ENCODE data around the gene CAMK1D.

Gene CAMK1D

GRCh38 chr10:12766223-12766622 is 416.9 kb downstream of the CAMK1D start:
- DNase-seq (ENCODE audit: low read depth in 2 of 2): no peak

GRCh38 chr10:12768156-12769100 is 419.1 kb downstream of the CAMK1D start:
- DNase-seq (ENCODE audit: low read depth in 2 of 2): no peak

GRCh38 chr10:12769323-12770044 is 420.1 kb downstream of the CAMK1D start:
- DNase-seq (ENCODE audit: low read depth in 2 of 2): no peak

GRCh38 chr10:12771981-12772760 is 422.8 kb downstream of the CAMK1D start:
- DNase-seq (ENCODE audit: low read depth in 2 of 2): no peak

- DNase-seq (ENCODE audit: low read depth in 2 of 2): no peak
Measured at GRCh38 chr10:12772797-12773587, 423.6 kb downstream of the CAMK1D start.

GRCh38 chr10:12774204-12774894 is 425.0 kb downstream of the CAMK1D start:
- DNase-seq (ENCODE audit: low read depth in 2 of 2): no peak

- no peak for DNase-seq (ENCODE audit: low read depth in 2 of 2)
Measured at GRCh38 chr10:12777840-12778585, 428.7 kb downstream of the CAMK1D start.

GRCh38 chr10:12780634-12781601 is 431.6 kb downstream of the CAMK1D start:
- no peak for DNase-seq (ENCODE audit: low read depth in 2 of 2)

- DNase-seq (ENCODE audit: low read depth in 2 of 2): no peak
Measured at GRCh38 chr10:12781976-12782375, 432.6 kb downstream of the CAMK1D start.

- DNase-seq (ENCODE audit: low read depth in 2 of 2): peak in 1 of 2 donors; percentile 10
Measured at GRCh38 chr10:12782537-12782936, 433.2 kb downstream of the CAMK1D start.

- DNase-seq (ENCODE audit: low read depth in 2 of 2): no peak
Measured at GRCh38 chr10:12783293-12783692, 433.9 kb downstream of the CAMK1D start.

- DNase-seq (ENCODE audit: low read depth in 2 of 2): no peak
Measured at GRCh38 chr10:12784646-12785045, 435.3 kb downstream of the CAMK1D start.

GRCh38 chr10:12785415-12785831 is 436.1 kb downstream of the CAMK1D start:
- DNase-seq (ENCODE audit: low read depth in 2 of 2): no peak

GRCh38 chr10:12787297-12787696 is 437.9 kb downstream of the CAMK1D start:
- DNase-seq (ENCODE audit: low read depth in 2 of 2): no peak

GRCh38 chr10:12788277-12788676 is 438.9 kb downstream of the CAMK1D start:
- no peak for DNase-seq (ENCODE audit: low read depth in 2 of 2)

GRCh38 chr10:12790270-12790669 is 440.9 kb downstream of the CAMK1D start:
- DNase-seq (ENCODE audit: low read depth in 2 of 2): no peak

- no peak for DNase-seq (ENCODE audit: low read depth in 2 of 2)
Measured at GRCh38 chr10:12791728-12792127, 442.4 kb downstream of the CAMK1D start.

GRCh38 chr10:12792889-12793556 is 443.7 kb downstream of the CAMK1D start:
- no peak for DNase-seq (ENCODE audit: low read depth in 2 of 2)
